Activated CD8-positive, alpha-beta memory T cell treated with anti-CD3 and anti-CD28 coated beads, Interleukin-2, amount 50 U/mL, for 4 hours (primary cell): Measurements from ENCODE around the gene ST6GALNAC6.

Experiments
- DNase-seq: peaks from one replicate; pipeline ENCODE4 v3.0.0-alpha.2; 2020

Gene ST6GALNAC6

GRCh38 chr9:127931092-127931881 lies 31.9 kb upstream of the ST6GALNAC6 start:
- no peak for DNase-seq

GRCh38 chr9:127930231-127931091 lies 31.1 kb upstream of the ST6GALNAC6 start, which contains the start of gene PIP5KL1:
Gene PIP5KL1 (minus strand): TSS chr9:127930777. CDS start chr9:127930752, 25 bp downstream.
- DNase-seq, result peak; percentile 68

- no peak for DNase-seq
These were observed 30.2 kb upstream of the ST6GALNAC6 start for GRCh38 chr9:127929625-127929979.

- no peak for DNase-seq
These were observed 29.5 kb upstream of the ST6GALNAC6 start for GRCh38 chr9:127928676-127929624.

- DNase-seq, result no peak
These were observed 28.7 kb upstream of the ST6GALNAC6 start for GRCh38 chr9:127927988-127928675.

- DNase-seq, result peak; percentile 71
These were observed 28.0 kb upstream of the ST6GALNAC6 start for GRCh38 chr9:127927201-127927987.

- no peak for DNase-seq
These were observed 27.4 kb upstream of the ST6GALNAC6 start for GRCh38 chr9:127926906-127927200.

GRCh38 chr9:127925959-127926905 lies 26.8 kb upstream of the ST6GALNAC6 start:
- no peak for DNase-seq

GRCh38 chr9:127924736-127925444 lies 25.5 kb upstream of the ST6GALNAC6 start:
- DNase-seq, result no peak

GRCh38 chr9:127923771-127924170 lies 24.4 kb upstream of the ST6GALNAC6 start:
- DNase-seq, result no peak

GRCh38 chr9:127923046-127923445 lies 23.6 kb upstream of the ST6GALNAC6 start:
- DNase-seq, result no peak

- peak; percentile 79 for DNase-seq
These were observed 22.2 kb upstream of the ST6GALNAC6 start for GRCh38 chr9:127921557-127922120.

- no peak for DNase-seq
These were observed 21.4 kb upstream of the ST6GALNAC6 start for GRCh38 chr9:127920794-127921193.

- no peak for DNase-seq
These were observed 19.9 kb upstream of the ST6GALNAC6 start for GRCh38 chr9:127919253-127919815.

- no peak for DNase-seq
These were observed 19.0 kb upstream of the ST6GALNAC6 start for GRCh38 chr9:127918183-127919107.

- no peak for DNase-seq
These were observed 18.2 kb upstream of the ST6GALNAC6 start for GRCh38 chr9:127917603-127918002.

- DNase-seq, result peak; percentile 95
These were observed 17.5 kb upstream of the ST6GALNAC6 start, which contains the start of gene ST6GALNAC4 for GRCh38 chr9:127916720-127917581. Gene ST6GALNAC4 (minus strand): TSS chr9:127917041. CDS start chr9:127916419, 622 bp downstream.
